ENCODE measurements around the gene GOLGA6C. TPM values are rescaled to one million over a fixed set of nuclear protein-coding genes. Genes with fewer than 3 reads are reported as not detected.

The GOLGA6C gene
- polyA plus RNA-seq, 3 donors: not detected

DNA sequence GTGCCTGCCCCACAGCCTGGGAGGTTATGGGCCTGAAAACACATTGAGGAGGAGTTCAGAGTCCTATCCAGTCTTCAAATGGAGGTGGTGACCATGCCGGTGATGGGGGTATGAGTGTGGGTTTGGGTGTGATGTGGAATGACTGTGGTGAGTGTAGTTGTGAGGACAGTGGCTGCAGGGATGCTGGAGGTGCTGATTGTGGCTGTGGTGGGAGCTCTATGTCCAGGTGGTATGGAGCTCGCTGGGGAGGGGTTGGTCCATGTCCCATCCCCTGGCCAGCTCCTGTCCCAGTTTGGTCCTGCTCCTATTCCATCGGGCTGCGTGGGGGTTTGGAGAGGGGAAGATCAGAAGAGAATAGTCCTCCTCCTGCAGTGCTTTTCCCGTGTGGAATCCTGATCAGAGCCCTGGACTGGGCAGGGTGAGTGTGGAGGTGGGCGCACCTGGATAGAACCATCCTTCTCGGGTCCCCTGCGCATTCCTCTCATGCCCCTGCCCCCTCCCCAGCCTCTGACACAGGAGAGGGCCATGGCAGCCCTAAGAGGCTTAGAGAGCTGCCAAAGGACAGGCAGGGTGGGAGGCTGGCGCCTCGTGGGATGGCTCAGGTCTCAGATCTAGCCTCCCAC is 23.0 kb upstream of the GOLGA6C start:
- peaks cover 0 to 3% (median 0%) of the 10 kb centered on the region in 7 donors for H3K9me3 Mint-ChIP-seq
- H3K36me3 ChIP-seq (replicated peaks in 1 of 2; ENCODE audit: control insufficient read depth in 1 of 2, insufficient read depth in 2 of 2, low read length in 2 of 2): no peaks in the 10 kb centered on the region
- no peak overlapping the region for H3K4me2 ChIP-seq (replicated peaks; ENCODE audit: extremely low read depth, low read length, poor library complexity, severe bottlenecking)
- no peak overlapping the region for H3K27ac ChIP-seq (ENCODE audit: low read depth in 1 of 2, low read length in 2 of 2)
- intact Hi-C loops (cut with micrococcal nuclease): loop anchor here in 1 of 2 donors (10.0 kb wide), 1 partner anchor 70 kb away; no protein-coding TSS in a partner anchor
- H3K9me3 ChIP-seq (replicated peaks in 1 of 2; ENCODE audit: control insufficient read depth in 1 of 2, insufficient read depth in 1 of 2, low read length in 2 of 2): no peaks in the 10 kb centered on the region
- H3K4me3 ChIP-seq (replicated peaks in 1 of 3; ENCODE audit: low read depth in 2 of 3, low read length in 3 of 3): no peak overlapping the region
- no peak overlapping the region for H3K9ac ChIP-seq (ENCODE audit: insufficient read depth, low read length, poor library complexity, severe bottlenecking)
- no peak overlapping the region for H2AFZ ChIP-seq (ENCODE audit: insufficient read depth, low read depth, low read length, poor library complexity, severe bottlenecking)
- no peak for DNase-seq
- TF ChIP-seq, protein P1, sequence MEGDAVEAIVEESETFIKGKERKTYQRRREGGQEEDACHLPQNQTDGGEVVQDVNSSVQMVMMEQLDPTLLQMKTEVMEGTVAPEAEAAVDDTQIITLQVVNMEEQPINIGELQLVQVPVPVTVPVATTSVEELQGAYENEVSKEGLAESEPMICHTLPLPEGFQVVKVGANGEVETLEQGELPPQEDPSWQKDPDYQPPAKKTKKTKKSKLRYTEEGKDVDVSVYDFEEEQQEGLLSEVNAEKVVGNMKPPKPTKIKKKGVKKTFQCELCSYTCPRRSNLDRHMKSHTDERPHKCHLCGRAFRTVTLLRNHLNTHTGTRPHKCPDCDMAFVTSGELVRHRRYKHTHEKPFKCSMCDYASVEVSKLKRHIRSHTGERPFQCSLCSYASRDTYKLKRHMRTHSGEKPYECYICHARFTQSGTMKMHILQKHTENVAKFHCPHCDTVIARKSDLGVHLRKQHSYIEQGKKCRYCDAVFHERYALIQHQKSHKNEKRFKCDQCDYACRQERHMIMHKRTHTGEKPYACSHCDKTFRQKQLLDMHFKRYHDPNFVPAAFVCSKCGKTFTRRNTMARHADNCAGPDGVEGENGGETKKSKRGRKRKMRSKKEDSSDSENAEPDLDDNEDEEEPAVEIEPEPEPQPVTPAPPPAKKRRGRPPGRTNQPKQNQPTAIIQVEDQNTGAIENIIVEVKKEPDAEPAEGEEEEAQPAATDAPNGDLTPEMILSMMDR (IDR thresholded peaks at IDR 0.05): no peak
- no peaks in the 10 kb centered on the region for H3K36me3 Mint-ChIP-seq
- H3K27me3 Mint-ChIP-seq (ENCODE audit: low read depth in 3 of 3): peaks cover 12 to 23% (median 13%) of the 10 kb centered on the region in 3 donors
- no peaks in the 10 kb centered on the region for H3K4me1 ChIP-seq (ENCODE audit: control insufficient read depth in 1 of 2, insufficient read depth in 2 of 2, low read length in 2 of 2)
- no peaks in the 10 kb centered on the region for H3K4me1 Mint-ChIP-seq
- H3K27me3 ChIP-seq (ENCODE audit: control insufficient read depth in 2 of 2, insufficient read depth in 2 of 2, low read length in 2 of 2): no peaks in the 10 kb centered on the region
- H3K79me2 ChIP-seq (ENCODE audit: insufficient read depth, low read length): no peaks in the 10 kb centered on the region
- WGBS (ENCODE audit: insufficient coverage): 82% methylated on average over 3 of the region's 10 CpGs
- no peak overlapping the region for H3K4me3 Mint-ChIP-seq
- H3K27ac Mint-ChIP-seq: peak overlapping the region in 1 of 7 donors; percentile 15
- H4K20me1 ChIP-seq (ENCODE audit: insufficient read depth, low read length): no peaks in the 10 kb centered on the region

DNA sequence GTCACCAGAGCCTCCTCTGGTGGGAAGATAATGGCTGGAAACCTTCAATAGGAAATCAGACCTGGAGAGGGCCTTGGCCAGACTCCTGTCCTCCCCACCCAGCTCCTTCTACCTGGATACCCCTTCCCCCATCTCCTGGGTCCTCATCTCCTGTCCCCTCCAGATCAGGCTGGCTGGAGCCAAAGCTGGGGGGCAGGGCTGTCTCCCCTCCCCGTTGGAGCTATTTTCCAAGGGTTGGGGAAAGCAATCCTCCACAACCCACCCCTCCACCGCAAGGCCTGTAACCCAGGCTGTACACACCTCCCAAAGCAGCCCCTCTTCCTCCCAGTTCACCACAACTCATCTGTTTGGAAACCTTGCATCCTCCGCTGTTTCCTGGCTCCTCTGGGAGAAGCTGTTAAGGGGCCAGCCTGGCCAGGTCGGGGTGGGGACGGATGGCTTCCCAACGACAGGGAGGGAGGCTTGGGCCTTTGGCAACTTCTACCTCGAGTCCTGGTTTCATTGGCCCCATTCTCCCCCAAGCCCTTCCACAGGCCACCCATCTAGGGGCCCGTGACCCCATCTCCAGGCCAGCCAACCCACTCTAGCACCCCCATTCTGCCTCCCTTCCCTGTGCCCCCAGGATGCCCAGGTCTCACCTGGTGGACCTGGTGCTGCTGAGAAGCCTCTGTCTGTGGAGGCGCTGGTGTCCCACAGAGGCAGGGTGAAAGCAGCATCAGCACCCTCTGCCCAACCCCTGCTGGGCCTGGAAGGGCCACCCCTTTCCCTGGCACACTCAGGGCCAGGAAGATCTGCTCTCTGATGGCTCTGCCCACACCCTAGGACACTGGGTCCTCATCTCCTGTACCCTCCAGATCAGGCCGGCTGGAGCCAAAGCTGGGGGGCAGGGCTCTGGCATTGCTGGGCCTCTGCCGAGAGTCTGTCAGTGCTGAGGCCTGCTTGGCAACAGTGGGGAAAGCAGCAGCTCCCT is 22.1 kb upstream of the GOLGA6C start:
- H3K4me1 ChIP-seq (ENCODE audit: control insufficient read depth in 1 of 2, insufficient read depth in 2 of 2, low read length in 2 of 2): no peaks in the 10 kb centered on the region
- no peak for DNase-seq
- H3K36me3 Mint-ChIP-seq: no peaks in the 10 kb centered on the region
- H3K27ac ChIP-seq (ENCODE audit: low read depth in 1 of 2, low read length in 2 of 2): no peak overlapping the region
- H3K4me1 Mint-ChIP-seq: no peaks in the 10 kb centered on the region
- H3K4me3 Mint-ChIP-seq: no peak overlapping the region
- no peak overlapping the region for H3K4me2 ChIP-seq (replicated peaks; ENCODE audit: extremely low read depth, low read length, poor library complexity, severe bottlenecking)
- TF ChIP-seq, protein P1 (IDR thresholded peaks at IDR 0.05): no peak
- H3K27me3 ChIP-seq (ENCODE audit: control insufficient read depth in 2 of 2, insufficient read depth in 2 of 2, low read length in 2 of 2): no peaks in the 10 kb centered on the region
- no peaks in the 10 kb centered on the region for H3K79me2 ChIP-seq (ENCODE audit: insufficient read depth, low read length)
- H3K27me3 Mint-ChIP-seq (ENCODE audit: low read depth in 3 of 3): peaks cover 10 to 25% (median 12%) of the 10 kb centered on the region in 3 donors
- no peak overlapping the region for H3K9ac ChIP-seq (ENCODE audit: insufficient read depth, low read length, poor library complexity, severe bottlenecking)
- H3K4me3 ChIP-seq (replicated peaks in 1 of 3; ENCODE audit: low read depth in 2 of 3, low read length in 3 of 3): no peak overlapping the region
- no peaks in the 10 kb centered on the region for H3K9me3 ChIP-seq (replicated peaks in 1 of 2; ENCODE audit: control insufficient read depth in 1 of 2, insufficient read depth in 1 of 2, low read length in 2 of 2)
- H3K36me3 ChIP-seq (replicated peaks in 1 of 2; ENCODE audit: control insufficient read depth in 1 of 2, insufficient read depth in 2 of 2, low read length in 2 of 2): no peaks in the 10 kb centered on the region
- H3K9me3 Mint-ChIP-seq: peaks cover 0 to 3% (median 0%) of the 10 kb centered on the region in 7 donors
- no peak overlapping the region for H3K27ac Mint-ChIP-seq
- H2AFZ ChIP-seq (ENCODE audit: insufficient read depth, low read depth, low read length, poor library complexity, severe bottlenecking): no peak overlapping the region
- 87% methylated on average over 6 of the region's 11 CpGs for WGBS (ENCODE audit: insufficient coverage)
- intact Hi-C loops (cut with micrococcal nuclease): loop anchor here in 1 of 2 donors (10.0 kb wide), 1 partner anchor 69 kb away; no protein-coding TSS in a partner anchor
- H4K20me1 ChIP-seq (ENCODE audit: insufficient read depth, low read length): no peaks in the 10 kb centered on the region

Measured in CD14-positive monocyte (primary cell).